IPS-18a (cell line): ENCODE data around the gene LCA5.
A peak's percentile ranks its signal among the peaks of the same experiment; 100 is the strongest.

ENCODE experiments used
- H3K27ac ChIP-seq: one replicate; pipeline ENCODE4 v1.5.1; 2013; ENCODE audit warnings: low read length
- H3K27me3 ChIP-seq: one replicate; pipeline ENCODE4 v1.6.1; 2013; ENCODE audit warnings: mild to moderate bottlenecking, low read length; ENCODE audit not compliant: control insufficient read depth, insufficient read depth
- H3K36me3 ChIP-seq: one replicate; pipeline ENCODE4 v1.6.1; 2013; ENCODE audit warnings: low read depth, low read length; ENCODE audit not compliant: control insufficient read depth
- H3K4me1 ChIP-seq: one replicate; pipeline ENCODE4 v1.6.1; 2013; ENCODE audit warnings: low read depth, low read length; ENCODE audit not compliant: control insufficient read depth
- H3K4me3 ChIP-seq: one replicate; pipeline ENCODE4 v1.5.1; 2013; ENCODE audit warnings: low read length
- H3K9ac ChIP-seq: one replicate; pipeline ENCODE4 v1.6.1; 2013; ENCODE audit warnings: mild to moderate bottlenecking, low read length, moderate library complexity
- H3K9me3 ChIP-seq: one replicate; pipeline ENCODE4 v1.6.1; 2013; ENCODE audit warnings: low read depth, low read length; ENCODE audit not compliant: control insufficient read depth

Gene LCA5

DNA sequence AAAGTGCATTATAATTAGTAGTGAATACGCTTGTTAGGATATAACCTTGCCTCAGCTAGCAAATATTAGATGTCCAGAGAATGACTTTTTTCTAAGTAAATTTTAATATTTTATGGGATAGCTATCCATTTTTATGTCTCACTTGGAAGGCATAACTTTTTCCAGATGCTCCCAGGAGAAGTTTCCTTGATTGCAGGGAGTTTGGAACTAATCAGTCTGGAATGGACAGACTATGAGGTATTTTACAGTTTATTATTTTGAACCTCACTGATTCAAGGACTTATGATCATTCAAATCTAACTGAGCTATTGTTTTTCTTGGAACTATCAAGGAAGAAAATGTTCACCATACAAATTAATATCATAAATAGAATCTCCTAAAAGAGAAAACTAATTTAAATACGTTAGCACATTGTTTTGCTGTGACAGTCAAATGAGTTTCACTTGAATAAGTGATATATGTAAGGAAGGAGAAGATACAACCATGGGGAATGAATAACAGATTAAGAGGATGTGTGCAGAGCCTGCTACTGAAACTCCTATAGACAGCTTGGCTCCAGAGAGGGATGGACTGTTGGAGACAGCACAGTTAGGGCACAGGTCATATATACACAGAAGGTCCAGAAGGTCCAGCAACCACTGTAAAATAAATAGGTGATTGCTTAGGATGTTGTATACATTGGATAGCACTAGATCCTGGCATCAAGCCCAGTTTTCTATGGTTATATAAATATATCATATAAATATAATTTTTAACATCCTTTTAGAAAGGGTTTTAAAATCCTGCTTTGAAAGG is 20.6 kb upstream of the LCA5 start:
- Histone ChIP-seq H3K27ac (no peak overlapping the region), H3K9ac (no peak overlapping the region), H3K4me3 (no peak overlapping the region), H3K27me3 (no peaks in the 10 kb centered on the region), H3K9me3 (no peaks in the 10 kb centered on the region), H3K4me1 (peaks cover 5% of the 10 kb centered on the region), H3K36me3 (no peaks in the 10 kb centered on the region)

- no peaks in the 10 kb centered on the region for H3K27me3 ChIP-seq
- H3K36me3 ChIP-seq, result no peaks in the 10 kb centered on the region
- no peak overlapping the region for H3K4me3 ChIP-seq
- peaks cover 5% of the 10 kb centered on the region for H3K4me1 ChIP-seq
- no peaks in the 10 kb centered on the region for H3K9me3 ChIP-seq
- no peak overlapping the region for H3K9ac ChIP-seq
- H3K27ac ChIP-seq, result no peak overlapping the region
These were observed 17.1 kb upstream of the LCA5 start for GRCh38 chr6:79554305-79554704.

DNA sequence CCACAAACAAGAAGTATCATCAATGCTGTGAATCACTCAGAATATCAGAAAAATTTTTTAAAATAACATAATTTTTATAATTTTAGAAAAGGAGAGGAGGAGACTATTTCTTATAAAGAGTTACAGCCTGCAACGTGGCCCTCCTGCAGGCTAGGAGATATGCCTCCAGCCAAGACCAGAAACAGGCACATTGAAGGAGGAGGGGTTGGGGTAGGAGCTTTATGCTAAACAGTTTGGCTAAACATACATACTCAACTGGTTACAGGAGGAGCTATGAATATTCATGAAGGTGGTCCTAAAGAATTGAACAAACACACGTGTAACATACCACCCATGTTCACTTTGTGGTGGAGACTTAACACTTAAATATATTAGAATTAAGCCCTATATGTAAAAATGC is 14.2 kb upstream of the LCA5 start:
- peaks cover 6% of the 10 kb centered on the region for H3K4me1 ChIP-seq
- H3K27ac ChIP-seq, result no peak overlapping the region
- no peaks in the 10 kb centered on the region for H3K36me3 ChIP-seq
- no peaks in the 10 kb centered on the region for H3K27me3 ChIP-seq
- no peak overlapping the region for H3K4me3 ChIP-seq
- no peak overlapping the region for H3K9ac ChIP-seq
- no peaks in the 10 kb centered on the region for H3K9me3 ChIP-seq

DNA sequence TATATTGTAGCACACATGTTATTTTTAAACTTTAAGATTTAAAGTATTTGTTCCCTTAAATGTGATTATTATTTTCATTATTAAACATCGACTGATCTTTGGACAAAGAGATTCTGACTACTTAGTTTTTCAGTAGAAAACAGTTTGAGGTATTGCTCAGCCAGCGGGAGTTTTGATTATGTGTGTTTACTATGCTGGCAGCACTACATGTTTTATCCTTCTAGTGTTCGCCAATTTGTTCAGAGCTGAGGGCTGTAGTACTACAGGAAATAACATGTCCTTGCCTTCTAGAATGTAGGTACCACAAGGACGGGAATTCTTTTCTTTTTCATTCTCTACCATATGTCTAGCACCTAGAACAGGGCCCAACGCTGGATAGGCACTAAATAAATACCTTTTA is 11.1 kb upstream of the LCA5 start:
- Histone ChIP-seq H3K4me1 (peaks cover 27% of the 10 kb centered on the region), H3K27me3 (no peaks in the 10 kb centered on the region), H3K4me3 (no peak overlapping the region), H3K9me3 (no peaks in the 10 kb centered on the region), H3K36me3 (no peaks in the 10 kb centered on the region), H3K9ac (no peak overlapping the region), H3K27ac (no peak overlapping the region)

DNA sequence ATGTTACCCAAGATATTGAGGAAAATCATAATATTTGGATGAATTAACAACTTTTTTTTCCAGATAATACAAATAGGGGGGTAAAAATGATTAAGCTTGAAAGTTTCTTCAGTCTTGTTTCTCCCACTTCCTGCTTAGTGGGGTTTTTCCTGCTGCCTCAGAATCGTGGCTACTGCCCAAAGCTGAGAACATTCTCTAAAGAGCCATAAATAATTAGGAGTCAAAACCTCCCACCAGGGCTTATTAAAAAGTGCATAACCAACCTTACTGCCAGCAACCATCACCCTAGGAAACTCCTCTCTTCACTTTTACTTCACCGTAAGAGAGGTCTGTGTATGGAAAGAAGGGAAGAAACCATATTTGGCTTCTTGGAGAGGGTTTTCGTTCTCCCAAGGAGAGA is 9.0 kb upstream of the LCA5 start:
- Histone ChIP-seq H3K4me1 (peaks cover 29% of the 10 kb centered on the region), H3K27ac (no peak overlapping the region), H3K27me3 (no peaks in the 10 kb centered on the region), H3K36me3 (no peaks in the 10 kb centered on the region), H3K4me3 (no peak overlapping the region), H3K9me3 (no peaks in the 10 kb centered on the region), H3K9ac (no peak overlapping the region)

GRCh38 chr6:79544939-79545450 is 7.8 kb upstream of the LCA5 start:
- Histone ChIP-seq H3K4me1 (peaks cover 29% of the 10 kb centered on the region), H3K9ac (peak overlapping the region; percentile 59), H3K36me3 (no peaks in the 10 kb centered on the region), H3K9me3 (no peaks in the 10 kb centered on the region), H3K4me3 (no peak overlapping the region), H3K27ac (peak overlapping the region; percentile 79), H3K27me3 (no peaks in the 10 kb centered on the region)

DNA sequence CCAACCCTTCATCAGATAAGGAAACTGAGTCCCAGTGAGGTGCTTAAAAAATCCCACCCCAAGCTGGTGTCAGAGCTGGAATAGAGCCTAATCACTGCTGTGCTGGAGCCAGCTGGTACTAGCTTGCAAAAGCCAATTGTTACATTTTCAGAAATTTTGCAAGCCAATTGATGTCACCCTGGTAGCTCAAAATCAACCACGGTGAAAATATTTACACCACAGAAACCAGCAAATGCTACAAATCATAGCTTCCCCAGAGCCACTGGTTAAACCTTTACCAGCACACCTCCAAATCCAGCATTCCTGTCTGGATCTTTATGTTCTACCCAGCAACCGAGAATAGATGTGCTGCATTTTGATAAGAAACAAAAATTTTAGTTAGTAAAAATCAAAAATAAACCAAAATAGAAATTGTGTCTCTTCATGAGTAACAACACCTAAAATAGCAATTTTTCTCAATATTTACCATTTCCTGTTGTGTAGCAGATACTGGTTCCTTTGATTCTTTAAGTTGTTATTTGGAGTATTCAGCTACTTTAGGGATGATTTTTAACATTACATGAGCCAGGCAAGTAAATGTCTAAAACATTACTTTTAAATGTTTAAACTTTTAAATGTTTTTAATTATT is 7.2 kb upstream of the LCA5 start:
- H3K27me3 ChIP-seq, result no peaks in the 10 kb centered on the region
- H3K27ac ChIP-seq, result no peak overlapping the region
- no peaks in the 10 kb centered on the region for H3K36me3 ChIP-seq
- H3K9ac ChIP-seq, result no peak overlapping the region
- no peak overlapping the region for H3K4me3 ChIP-seq
- peaks cover 29% of the 10 kb centered on the region for H3K4me1 ChIP-seq
- H3K9me3 ChIP-seq, result no peaks in the 10 kb centered on the region

- H3K9me3 ChIP-seq, result no peaks in the 10 kb centered on the region
- H3K4me3 ChIP-seq, result no peak overlapping the region
- H3K36me3 ChIP-seq, result no peaks in the 10 kb centered on the region
- no peaks in the 10 kb centered on the region for H3K27me3 ChIP-seq
- H3K9ac ChIP-seq, result no peak overlapping the region
- H3K27ac ChIP-seq, result no peak overlapping the region
- H3K4me1 ChIP-seq, result peaks cover 29% of the 10 kb centered on the region
These were observed 6.7 kb upstream of the LCA5 start for GRCh38 chr6:79543886-79544285.

GRCh38 chr6:79543411-79543810 is 6.2 kb upstream of the LCA5 start:
- Histone ChIP-seq H3K4me1 (peaks cover 29% of the 10 kb centered on the region), H3K36me3 (no peaks in the 10 kb centered on the region), H3K27ac (no peak overlapping the region), H3K9ac (no peak overlapping the region), H3K4me3 (no peak overlapping the region), H3K27me3 (no peaks in the 10 kb centered on the region), H3K9me3 (no peaks in the 10 kb centered on the region)

- no peaks in the 10 kb centered on the region for H3K9me3 ChIP-seq
- peak overlapping the region; percentile 69 for H3K9ac ChIP-seq
- no peak overlapping the region for H3K27ac ChIP-seq
- H3K4me3 ChIP-seq, result peak overlapping the region; percentile 87
- H3K27me3 ChIP-seq, result no peaks in the 10 kb centered on the region
- peaks cover 6% of the 10 kb centered on the region for H3K4me1 ChIP-seq
- no peaks in the 10 kb centered on the region for H3K36me3 ChIP-seq
These were observed 1.1 kb upstream of the LCA5 start for GRCh38 chr6:79538106-79538971.

DNA sequence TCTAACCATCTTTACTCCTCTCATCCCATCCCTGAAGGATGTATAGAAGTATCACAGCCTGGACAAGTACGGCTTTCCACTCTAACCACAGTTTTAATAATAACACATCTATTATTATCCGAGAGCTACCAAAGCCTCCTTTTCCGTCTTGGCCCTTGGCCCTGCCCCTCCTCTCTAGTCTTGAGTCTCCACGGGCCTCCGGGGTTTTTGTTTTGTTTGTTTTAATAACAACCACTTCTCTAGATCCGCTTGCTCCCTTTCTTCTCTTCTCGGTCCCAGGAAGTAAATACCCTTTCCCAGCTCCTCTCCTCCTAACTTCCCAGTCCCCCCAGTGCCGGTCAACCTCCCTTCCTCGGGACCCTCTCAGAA is 661 bp downstream of the LCA5 start:
- Histone ChIP-seq H3K4me1 (peaks cover 4% of the 10 kb centered on the region), H3K9ac (peak overlapping the region; percentile 69), H3K27ac (no peak overlapping the region), H3K27me3 (no peaks in the 10 kb centered on the region), H3K4me3 (peak overlapping the region; percentile 87), H3K36me3 (no peaks in the 10 kb centered on the region), H3K9me3 (no peaks in the 10 kb centered on the region)
